ENCODE measurements around the gene DNAJC8. TPM values are rescaled to one million over a fixed set of nuclear protein-coding genes. Genes with fewer than 3 reads are reported as not detected.

DNAJC8 gene
- total and polyA plus RNA-seq, 10 of the 15 experiments (the other 5 are each of a cell fraction or from before 2014, with no cell fraction given), result 91.2 to 296 (median 152) TPM

DNA sequence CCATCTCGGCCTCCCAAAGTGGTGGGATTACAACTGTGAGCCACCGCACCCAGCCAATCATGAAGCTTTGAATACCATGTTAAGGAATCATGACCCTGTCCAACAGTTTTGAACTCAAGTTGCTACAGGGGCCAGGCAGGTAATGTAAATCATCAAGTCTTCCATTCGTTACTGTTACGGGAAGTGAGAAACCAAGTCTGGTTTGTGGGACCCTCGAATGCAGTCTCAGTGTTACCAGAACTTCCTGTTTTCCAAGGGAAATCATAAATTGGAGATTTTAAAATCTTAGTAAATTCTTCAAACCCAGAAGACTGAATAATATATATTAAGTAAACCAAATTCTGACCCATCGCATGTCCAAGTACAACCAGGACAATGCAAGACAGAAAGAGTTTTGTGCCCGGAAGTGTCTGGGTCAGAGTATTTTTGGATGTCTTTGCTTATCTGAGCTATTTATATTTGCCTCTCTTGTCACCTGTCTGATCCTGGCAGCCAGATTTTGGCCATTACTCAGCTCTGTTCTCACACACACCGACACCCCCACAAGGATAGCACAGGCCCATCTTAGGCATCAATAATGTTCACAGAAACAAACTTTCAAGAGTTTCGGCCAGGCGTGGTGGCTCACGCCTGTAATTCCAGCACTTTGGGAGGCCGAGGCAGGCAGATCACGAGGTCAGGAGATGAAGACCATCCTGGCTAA is 11.9 kb upstream of the DNAJC8 start (continued):
- peak; percentile 73 for TF ChIP-seq IKZF1 (conservative IDR thresholded peaks at IDR 0.05)
- no peak for TF ChIP-seq SMAD1 (IDR thresholded peaks at IDR 0.05; ENCODE audit: low read depth, partially characterized antibody)
- TF ChIP-seq CBFB (IDR thresholded peaks at IDR 0.05; ENCODE audit: low read depth), result no peak
- peak; percentile 54; the same call in 1 of the 2 replicates for TF ChIP-seq CREM (IDR thresholded peaks at IDR 0.05; ENCODE audit: low read depth)
- peak; percentile 88; the same call in 1 of the 2 replicates for TF ChIP-seq FOXM1 (IDR thresholded peaks at IDR 0.05; ENCODE audit: low read depth, low read length)
- TF ChIP-seq JUNB (IDR thresholded peaks at IDR 0.05), result peak; percentile 15; the same call in 1 of the 2 replicates
- no peak for TF ChIP-seq FOXK2 (IDR thresholded peaks at IDR 0.05)
- TF ChIP-seq POLR2A (IDR thresholded peaks at IDR 0.05; ENCODE audit: low read depth, low read length), result peak; percentile 33; the same call in 1 of the 2 replicates
- TF ChIP-seq ETV6 (conservative IDR thresholded peaks at IDR 0.05 in 1 of 2, IDR thresholded peaks at IDR 0.05 in 1 of 2; ENCODE audit: borderline replicate concordance in 1 of 2, low read depth in 1 of 2), result 0 out of 4 replicates have a peak, but pooled peaks of 1 of the 2 experiments have one; percentile 45
- 0 out of 2 replicates have a peak, but pooled peaks have one; percentile 15 for TF ChIP-seq TCF12 (IDR thresholded peaks at IDR 0.05; ENCODE audit: low read depth, low read length)
- peak; percentile 68 for TF ChIP-seq MTA2 (IDR thresholded peaks at IDR 0.05; ENCODE audit: low read depth)
- TF ChIP-seq SP1 (IDR thresholded peaks at IDR 0.05; ENCODE audit: low read depth, low read length), result no peak
- 0 out of 4 replicates have a peak, but pooled peaks of 1 of the 2 experiments have one; percentile 81 for TF ChIP-seq CEBPB (IDR thresholded peaks at IDR 0.05; ENCODE audit: borderline replicate concordance in 1 of 2, low read depth in 2 of 2, low read length in 2 of 2)
- 0 out of 2 replicates have a peak, but pooled peaks have one; percentile 42 for TF ChIP-seq TCF3 (IDR thresholded peaks at IDR 0.05; ENCODE audit: borderline replicate concordance, insufficient read depth, low read depth, low read length)

Data from GM12878 (cell line).